ENCODE data around the gene ATP4B. TPM values are rescaled to one million over a fixed set of nuclear protein-coding genes. Genes with fewer than 3 reads are reported as not detected.

ATP4B gene
- total RNA-seq, 1 experiment from 2014 or later: not detected

DNA sequence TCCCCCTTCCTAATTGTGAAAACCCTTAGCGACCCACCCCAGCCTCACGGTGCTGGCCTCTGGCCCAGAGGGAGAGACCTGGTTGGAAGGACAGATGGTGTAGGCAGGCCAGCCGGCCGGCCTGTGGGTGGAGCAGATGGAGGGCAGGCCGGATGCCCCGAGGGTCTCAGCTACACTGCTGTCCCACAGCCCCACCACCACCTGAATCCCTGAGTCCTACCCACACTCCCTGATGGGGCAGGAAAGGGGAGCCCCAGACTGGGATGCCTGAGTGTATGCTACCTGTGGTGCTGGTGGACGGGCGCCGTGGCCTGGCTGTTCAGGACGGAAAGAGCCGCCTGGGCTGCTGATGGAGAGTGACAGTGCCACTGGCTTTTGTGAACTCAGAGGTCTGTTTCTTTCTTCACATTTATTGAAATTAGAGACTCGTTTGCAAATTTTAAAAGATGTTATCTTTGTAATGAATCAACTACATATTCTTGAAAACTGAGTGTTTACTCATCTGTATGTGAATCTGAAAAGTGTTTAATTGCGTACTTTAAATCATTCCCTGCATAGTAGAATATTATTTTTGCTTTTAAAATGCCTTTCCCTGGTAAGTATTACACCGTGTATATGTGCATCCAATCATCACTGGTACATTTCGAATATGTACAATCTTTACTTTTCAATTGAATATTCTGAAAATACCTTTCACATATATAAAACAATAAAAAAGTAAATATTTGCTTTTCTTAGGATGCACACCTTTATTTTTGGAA is 37.8 kb downstream of the ATP4B start:
- intact Hi-C loops (cut with micrococcal nuclease): no loop called here
- H3K9me3 Mint-ChIP-seq (ENCODE audit: unreplicated experiment): no peaks in the 10 kb centered on the region
- no peak overlapping the region for H3K4me3 Mint-ChIP-seq (ENCODE audit: unreplicated experiment)

DNA sequence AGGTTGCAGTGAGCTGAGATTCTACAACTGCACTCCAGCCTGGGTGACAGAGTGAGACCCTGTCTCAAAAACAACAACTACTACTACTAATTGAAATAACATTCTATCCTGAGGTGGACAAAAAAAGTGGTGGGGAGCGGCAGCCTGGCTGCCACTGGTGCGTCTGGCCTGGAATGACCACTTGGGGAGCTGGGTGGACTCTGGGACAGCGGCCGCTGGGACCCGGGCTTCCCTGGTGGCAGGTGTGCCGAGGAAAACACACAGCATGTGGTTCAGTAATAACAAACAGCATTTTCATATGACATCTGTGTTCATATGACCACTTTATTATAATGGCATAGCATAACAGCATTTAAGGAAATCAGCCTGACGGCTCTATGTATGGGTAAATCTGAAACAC is 39.5 kb downstream of the ATP4B start:
- Mint-ChIP-seq H3K4me3 (ENCODE audit: unreplicated experiment) (no peak overlapping the region), H3K9me3 (ENCODE audit: unreplicated experiment) (no peaks in the 10 kb centered on the region), H3K4me1 (ENCODE audit: insufficient read depth, unreplicated experiment) (no peaks in the 10 kb centered on the region), H3K27me3 (ENCODE audit: insufficient read depth, unreplicated experiment) (no peaks in the 10 kb centered on the region), H3K27ac (ENCODE audit: low read depth, unreplicated experiment) (no peak overlapping the region), H3K36me3 (ENCODE audit: insufficient read depth, unreplicated experiment) (peaks cover 26% of the 10 kb centered on the region)
- TF ChIP-seq, protein P1, sequence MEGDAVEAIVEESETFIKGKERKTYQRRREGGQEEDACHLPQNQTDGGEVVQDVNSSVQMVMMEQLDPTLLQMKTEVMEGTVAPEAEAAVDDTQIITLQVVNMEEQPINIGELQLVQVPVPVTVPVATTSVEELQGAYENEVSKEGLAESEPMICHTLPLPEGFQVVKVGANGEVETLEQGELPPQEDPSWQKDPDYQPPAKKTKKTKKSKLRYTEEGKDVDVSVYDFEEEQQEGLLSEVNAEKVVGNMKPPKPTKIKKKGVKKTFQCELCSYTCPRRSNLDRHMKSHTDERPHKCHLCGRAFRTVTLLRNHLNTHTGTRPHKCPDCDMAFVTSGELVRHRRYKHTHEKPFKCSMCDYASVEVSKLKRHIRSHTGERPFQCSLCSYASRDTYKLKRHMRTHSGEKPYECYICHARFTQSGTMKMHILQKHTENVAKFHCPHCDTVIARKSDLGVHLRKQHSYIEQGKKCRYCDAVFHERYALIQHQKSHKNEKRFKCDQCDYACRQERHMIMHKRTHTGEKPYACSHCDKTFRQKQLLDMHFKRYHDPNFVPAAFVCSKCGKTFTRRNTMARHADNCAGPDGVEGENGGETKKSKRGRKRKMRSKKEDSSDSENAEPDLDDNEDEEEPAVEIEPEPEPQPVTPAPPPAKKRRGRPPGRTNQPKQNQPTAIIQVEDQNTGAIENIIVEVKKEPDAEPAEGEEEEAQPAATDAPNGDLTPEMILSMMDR (IDR thresholded peaks at IDR 0.05; ENCODE audit: unreplicated experiment): no peak
- DNase-seq (ENCODE audit: unreplicated experiment): no peak
- intact Hi-C loops (cut with micrococcal nuclease): no loop called here
- CTCF ChIA-PET: no interaction called here
- BruUV-seq (replicated peaks): no TSS peak
- POLR2A ChIA-PET: no interaction called here

More for the DNA sequence above, 37.8 kb downstream of the ATP4B start:
- CTCF ChIA-PET: no interaction called here
- H3K4me1 Mint-ChIP-seq (ENCODE audit: insufficient read depth, unreplicated experiment): no peaks in the 10 kb centered on the region
- TF ChIP-seq, protein P1 (IDR thresholded peaks at IDR 0.05; ENCODE audit: unreplicated experiment): no peak
- BruUV-seq (replicated peaks): no TSS peak
- peaks cover 35% of the 10 kb centered on the region for H3K36me3 Mint-ChIP-seq (ENCODE audit: insufficient read depth, unreplicated experiment)
- H3K27me3 Mint-ChIP-seq (ENCODE audit: insufficient read depth, unreplicated experiment): no peaks in the 10 kb centered on the region
- POLR2A ChIA-PET: no interaction called here
- H3K27ac Mint-ChIP-seq (ENCODE audit: low read depth, unreplicated experiment): no peak overlapping the region
- DNase-seq (ENCODE audit: unreplicated experiment): no peak

DNA sequence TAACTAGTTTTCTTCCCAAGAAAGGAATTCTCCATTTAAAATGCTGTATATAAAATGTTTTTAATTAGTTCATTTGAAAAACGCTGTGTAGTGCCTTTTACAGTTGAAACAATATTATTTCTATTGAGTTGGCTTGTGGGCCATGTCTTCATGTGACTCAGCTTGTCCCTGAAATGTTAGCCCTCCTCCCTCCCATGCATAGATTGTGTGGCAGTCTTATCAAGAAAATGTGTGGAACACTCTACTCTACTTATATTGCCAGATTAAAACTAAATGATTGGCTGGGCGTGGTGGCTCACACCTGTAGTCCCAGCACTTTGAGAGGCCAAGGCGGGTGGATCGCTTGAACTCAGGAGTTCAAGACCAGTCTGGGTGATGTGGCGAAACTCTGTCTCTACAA is 40.0 kb downstream of the ATP4B start:
- H3K4me3 Mint-ChIP-seq (ENCODE audit: unreplicated experiment): no peak overlapping the region
- H3K27ac Mint-ChIP-seq (ENCODE audit: low read depth, unreplicated experiment): no peak overlapping the region

DNA sequence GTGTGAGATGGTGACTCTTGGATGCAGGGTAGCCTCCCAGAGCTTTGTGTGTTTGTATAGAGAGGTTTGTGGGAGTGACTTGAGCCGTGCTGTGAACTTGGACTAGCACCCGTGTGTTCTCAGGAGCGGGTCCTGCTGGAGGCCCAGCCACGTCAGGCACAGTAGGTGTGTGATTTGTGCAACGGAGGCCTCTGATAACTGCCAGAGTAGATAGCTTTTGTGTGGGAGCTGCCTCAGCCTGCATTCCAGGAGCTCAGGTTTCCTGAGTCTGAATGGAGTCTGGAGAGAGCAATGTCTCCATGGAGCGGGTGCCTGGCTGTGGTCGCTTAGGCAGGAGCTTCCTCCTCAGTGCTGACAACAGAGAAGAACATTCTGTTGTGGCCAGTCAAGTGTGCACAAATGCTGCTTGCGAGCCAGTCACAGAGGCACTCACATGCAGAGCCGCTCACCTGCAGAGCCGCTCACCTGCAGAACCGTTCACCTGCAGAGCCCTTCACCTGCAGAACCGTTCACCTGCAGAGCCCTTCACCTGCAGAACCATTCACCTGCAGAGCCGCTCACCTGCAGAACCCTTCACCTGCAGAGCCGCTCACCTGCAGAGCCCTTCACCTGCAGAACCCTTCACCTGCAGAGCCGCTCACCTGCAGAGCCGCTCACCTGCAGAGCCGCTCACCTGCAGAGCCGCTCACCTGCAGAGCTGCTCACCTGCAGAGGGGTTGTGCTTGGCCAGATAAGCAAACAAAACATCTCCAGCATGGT is 40.8 kb downstream of the ATP4B start:
- intact Hi-C loops (cut with micrococcal nuclease): no loop called here
- Mint-ChIP-seq H3K36me3 (ENCODE audit: insufficient read depth, unreplicated experiment) (peaks cover 17% of the 10 kb centered on the region), H3K4me3 (ENCODE audit: unreplicated experiment) (no peak overlapping the region), H3K27ac (ENCODE audit: low read depth, unreplicated experiment) (no peak overlapping the region), H3K9me3 (ENCODE audit: unreplicated experiment) (no peaks in the 10 kb centered on the region), H3K4me1 (ENCODE audit: insufficient read depth, unreplicated experiment) (no peaks in the 10 kb centered on the region), H3K27me3 (ENCODE audit: insufficient read depth, unreplicated experiment) (no peaks in the 10 kb centered on the region)
- no peak for DNase-seq (ENCODE audit: unreplicated experiment)
- BruUV-seq (replicated peaks): no TSS peak
- CTCF ChIA-PET: no interaction called here
- TF ChIP-seq, protein P1 (IDR thresholded peaks at IDR 0.05; ENCODE audit: unreplicated experiment): no peak
- POLR2A ChIA-PET: interaction anchor here (0.7 kb wide), 1 partner anchor 76 kb away, joined by 3 read pairs; no protein-coding TSS in a partner anchor

More for the DNA sequence above, 40.0 kb downstream of the ATP4B start:
- no peaks in the 10 kb centered on the region for H3K27me3 Mint-ChIP-seq (ENCODE audit: insufficient read depth, unreplicated experiment)
- TF ChIP-seq, protein P1 (IDR thresholded peaks at IDR 0.05; ENCODE audit: unreplicated experiment): no peak
- CTCF ChIA-PET: no interaction called here
- H3K4me1 Mint-ChIP-seq (ENCODE audit: insufficient read depth, unreplicated experiment): no peaks in the 10 kb centered on the region
- no peak for DNase-seq (ENCODE audit: unreplicated experiment)
- peaks cover 21% of the 10 kb centered on the region for H3K36me3 Mint-ChIP-seq (ENCODE audit: insufficient read depth, unreplicated experiment)
- BruUV-seq (replicated peaks): no TSS peak
- no peaks in the 10 kb centered on the region for H3K9me3 Mint-ChIP-seq (ENCODE audit: unreplicated experiment)
- intact Hi-C loops (cut with micrococcal nuclease): no loop called here
- POLR2A ChIA-PET: no interaction called here

Measured in MCF 10A (cell line).